Measurements from ENCODE around the gene CGB2.
"Not testable (repeated sequence)": the region's sequence is repeated elsewhere in the genome, so short reads cannot be mapped to it uniquely, and the experiment has no call there.

The CGB2 gene

DNA sequence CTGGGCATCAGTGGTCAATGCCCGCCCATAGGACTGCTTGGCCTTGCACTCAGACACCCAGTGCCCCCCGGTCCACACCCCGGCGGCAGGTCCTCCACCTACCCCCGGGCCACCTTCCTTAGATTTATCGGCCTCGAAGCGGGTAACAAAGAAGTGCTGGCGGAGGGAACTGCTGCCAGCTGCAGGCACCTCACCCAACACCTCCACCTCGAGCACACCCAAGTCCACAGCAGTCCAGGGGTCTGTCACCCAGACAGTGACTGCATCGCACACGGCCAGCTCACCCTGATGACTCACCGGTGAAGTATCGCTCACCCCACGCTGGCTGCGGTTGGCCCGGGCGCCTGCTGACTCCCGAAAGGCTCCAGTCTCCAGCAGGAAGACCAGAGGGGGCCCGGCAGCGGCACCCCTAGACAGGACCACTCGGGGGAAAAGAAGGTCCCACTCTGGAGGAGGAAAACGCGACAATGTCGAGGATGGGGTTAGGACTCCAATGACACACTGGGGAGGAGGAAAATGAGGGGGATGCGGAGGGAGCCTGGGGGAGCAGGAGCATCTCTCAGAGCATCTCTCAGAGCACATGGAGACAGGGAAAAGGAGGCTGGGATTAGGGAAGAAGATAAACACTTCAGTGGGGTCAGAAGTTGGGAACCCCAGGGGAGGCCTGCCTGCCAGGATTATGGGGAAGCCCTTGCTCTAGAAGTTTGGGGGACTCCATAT lies 7.0 kb downstream of the CGB2 start:
- DNase-seq: not testable (repeated sequence)

DNA sequence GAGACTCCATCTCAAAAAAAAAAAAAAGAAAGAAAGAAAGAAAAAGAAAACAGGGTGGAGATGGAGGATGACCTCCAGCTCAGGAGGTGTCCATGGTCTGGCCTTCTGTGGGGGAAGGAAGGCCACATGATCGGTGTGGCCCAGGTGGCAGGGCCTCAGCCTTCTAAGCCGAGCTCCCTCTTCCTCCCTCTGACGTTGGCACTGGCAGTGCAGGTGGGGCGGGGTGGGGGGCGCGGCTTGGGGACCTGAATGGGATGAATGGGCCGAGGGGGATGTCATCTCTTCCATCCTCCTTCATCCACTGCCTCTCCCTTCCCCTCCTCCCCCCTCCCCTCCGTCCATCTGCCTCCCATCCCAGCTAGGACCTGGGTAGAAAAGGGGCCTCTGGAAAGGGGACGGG lies 8.0 kb downstream of the CGB2 start:
- not testable (repeated sequence) for DNase-seq

GRCh38 chr19:49042177-49042576 lies 10.5 kb downstream of the CGB2 start:
- no peak for DNase-seq

DNA sequence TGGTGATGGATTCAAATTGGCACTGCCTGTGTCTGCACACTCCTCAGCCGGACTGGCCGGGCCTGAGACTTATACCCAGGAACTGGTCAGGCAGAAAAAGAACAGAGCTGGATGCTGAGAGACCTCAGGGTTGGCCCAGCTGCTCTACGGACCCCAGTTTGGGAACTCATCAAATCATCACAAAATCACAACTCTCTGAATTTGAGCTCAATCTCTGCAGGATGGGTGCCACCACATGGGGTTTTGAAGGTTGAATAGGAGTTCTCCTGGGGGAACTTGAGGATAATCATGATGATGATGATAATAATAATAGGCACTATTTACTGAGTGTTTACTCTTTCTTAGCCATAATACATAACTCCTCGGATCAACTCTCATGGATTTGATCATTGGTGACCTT lies 11.0 kb downstream of the CGB2 start:
- not testable (repeated sequence) for DNase-seq

DNA sequence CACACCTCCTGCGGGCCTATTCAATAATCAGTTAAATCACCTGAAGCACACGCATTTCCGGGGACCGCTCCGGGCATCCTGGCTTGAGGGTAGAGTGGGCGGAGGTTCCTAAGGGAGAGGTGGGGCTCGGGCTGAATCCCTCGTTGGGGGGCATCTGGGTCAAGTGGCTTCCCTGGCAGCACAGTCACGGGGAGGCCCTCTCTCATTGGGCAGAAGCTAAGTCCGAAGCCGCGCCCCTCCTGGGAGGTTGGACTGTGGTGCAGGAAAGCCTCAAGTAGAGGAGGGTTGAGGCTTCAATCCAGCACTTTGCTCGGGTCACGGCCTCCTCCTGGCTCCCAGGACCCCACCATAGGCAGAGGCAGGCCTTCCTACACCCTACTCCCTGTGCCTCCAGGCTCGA lies 11.9 kb downstream of the CGB2 start, which contains the start of gene CGB5:
TSS of gene CGB5 (plus strand) at position 301 of the 400 bp plus-strand sequence. CDS start 362 bp downstream, outside the sequence.
- DNase-seq: not testable (repeated sequence)

DNA sequence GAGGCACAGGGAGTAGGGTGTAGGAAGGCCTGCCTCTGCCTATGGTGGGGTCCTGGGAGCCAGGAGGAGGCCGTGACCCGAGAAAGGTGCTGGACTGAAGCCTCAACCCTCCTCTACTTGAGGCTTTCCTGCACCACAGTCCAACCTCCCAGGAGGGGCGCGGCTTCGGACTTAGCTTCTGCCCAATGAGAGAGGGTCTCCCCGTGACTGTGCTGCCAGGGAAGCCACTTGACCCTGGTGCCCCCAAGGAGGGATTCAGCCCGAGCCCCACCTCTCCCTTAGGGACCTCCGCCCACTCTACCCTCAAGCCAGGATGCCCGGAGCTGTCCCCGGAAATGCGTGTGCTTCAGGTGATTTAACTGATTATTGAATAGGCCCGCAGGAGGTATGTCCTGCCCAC lies 17.3 kb downstream of the CGB2 start, which contains the start of gene CGB8:
TSS of gene CGB8 (minus strand) at position 101 of the 400 bp plus-strand sequence. CDS start 372 bp downstream, outside the sequence.
- not testable (repeated sequence) for DNase-seq

GRCh38 chr19:49049834-49050233 lies 18.1 kb downstream of the CGB2 start:
- not testable (repeated sequence) for DNase-seq

- not testable (repeated sequence) for DNase-seq
These were observed 18.8 kb downstream of the CGB2 start for GRCh38 chr19:49050376-49051033.

DNA sequence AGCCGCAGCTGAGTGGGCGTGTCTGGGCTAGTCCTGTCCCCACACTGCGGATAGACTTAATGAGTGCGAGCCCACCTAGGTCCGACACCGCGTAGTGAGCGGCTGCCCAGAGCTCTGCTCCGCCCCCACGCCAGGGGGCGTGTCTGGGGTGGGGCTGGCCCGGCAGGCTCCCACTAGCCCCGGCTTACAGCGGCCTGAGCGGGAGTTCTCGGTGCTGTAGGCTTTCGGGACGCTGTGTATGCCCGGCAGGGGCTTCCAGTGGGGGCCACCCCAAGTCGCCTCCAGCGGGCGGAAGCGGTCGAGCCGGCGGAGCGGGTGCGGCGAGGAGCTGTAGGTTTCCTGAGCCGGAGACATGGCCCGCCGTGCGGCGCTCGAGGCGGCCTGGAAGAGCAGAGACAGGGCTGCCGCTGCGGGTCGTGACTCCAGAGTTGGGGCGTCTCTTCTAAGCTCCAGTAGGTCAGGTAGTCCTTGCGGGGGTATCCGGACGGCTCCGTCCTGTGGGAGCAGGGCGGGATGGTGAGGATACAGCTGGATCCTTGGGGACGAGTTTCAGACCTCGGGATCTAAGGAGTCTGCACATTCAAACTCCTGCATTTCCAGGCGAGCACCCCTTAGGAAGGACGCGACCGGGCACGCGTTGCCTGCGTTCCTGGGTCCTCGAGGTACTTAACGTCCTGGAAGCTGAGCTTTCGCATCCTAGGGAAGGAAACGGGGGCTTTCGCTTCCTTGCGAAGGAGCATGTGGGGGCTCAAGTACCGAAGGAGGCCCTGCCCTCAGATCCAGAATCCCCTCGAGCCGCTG lies 24.6 kb downstream of the CGB2 start:
- DNase-seq: peak; percentile 36

GRCh38 chr19:49056902-49057596 lies 25.4 kb downstream of the CGB2 start:
- DNase-seq: not testable (repeated sequence)

DNA sequence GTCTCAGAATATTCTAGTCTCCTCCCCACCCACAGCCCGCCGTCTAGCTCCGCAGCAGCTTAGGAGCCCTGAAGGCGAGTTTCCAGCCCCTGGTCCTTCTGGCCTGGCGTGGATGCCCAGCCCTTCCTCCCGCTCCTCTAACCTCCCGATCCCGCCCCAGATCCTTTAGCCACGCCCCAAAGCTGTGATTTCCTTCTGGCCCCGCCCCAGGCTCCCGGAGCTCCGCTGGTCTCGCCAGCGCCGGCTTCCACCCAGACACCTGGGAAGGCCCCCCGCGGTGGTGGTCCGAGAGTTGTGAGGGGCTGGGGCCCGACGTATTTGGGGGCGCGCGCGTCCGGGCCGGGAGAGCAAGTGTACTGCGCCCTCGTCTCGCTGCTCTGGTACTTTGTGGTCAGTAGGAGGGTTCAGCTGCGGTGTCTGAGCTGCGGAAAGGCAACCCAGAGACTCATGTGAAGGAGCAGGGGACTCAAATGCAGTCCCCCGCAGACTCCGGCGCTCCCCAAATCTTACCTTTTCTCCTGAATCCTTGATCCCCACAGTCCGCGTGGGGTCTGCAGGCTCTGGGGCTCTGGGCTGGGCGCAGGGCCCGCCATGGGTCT lies 26.0 kb downstream of the CGB2 start, which contains the start of gene CGB7:
TSS of gene CGB7 (minus strand) at position 114 of the 599 bp plus-strand sequence. CDS start 2,374 bp downstream, outside the sequence.
- no peak for DNase-seq

DNA sequence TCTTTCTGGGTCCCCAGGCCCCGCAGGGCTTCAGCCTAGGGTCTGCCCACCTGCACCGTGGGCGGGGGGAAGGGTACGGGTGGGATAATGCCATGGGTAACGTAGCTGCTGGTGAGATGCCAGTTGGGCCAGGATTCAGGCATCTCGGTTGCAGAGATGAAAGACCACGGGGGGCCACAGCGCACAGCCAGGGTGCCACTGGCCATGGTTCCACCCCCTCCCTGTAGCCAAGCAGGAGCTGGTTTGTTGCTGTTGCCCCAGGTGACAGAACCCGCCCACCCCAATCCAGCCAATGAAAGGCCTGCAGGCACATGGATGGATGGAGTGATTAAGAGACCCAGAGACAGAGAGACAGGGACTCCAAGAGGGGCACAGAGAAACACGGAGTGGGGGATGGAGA lies 26.9 kb downstream of the CGB2 start:
- DNase-seq: no peak

DNA sequence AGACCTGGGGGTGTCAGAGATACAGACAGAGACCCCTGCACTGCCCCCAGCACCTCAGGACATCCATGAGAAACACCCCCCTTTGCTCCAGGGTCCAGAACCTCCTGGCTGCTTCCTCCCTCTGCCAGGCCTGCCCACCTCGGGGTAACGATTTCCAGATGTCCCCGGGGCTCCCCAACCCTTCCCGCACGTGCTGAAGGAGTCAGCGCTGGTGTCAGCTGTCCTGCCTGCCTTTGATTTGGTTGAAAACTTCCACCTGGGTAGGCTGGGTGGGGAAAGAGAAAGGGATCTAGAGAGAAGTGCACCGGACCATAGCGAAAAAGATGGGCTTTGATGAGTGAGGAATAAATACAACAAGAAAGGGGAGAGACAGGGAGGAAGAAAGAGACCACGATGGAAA lies 27.4 kb downstream of the CGB2 start:
- DNase-seq: no peak

GRCh38 chr19:49061000-49061399 lies 29.3 kb downstream of the CGB2 start:
- no peak for DNase-seq

DNA sequence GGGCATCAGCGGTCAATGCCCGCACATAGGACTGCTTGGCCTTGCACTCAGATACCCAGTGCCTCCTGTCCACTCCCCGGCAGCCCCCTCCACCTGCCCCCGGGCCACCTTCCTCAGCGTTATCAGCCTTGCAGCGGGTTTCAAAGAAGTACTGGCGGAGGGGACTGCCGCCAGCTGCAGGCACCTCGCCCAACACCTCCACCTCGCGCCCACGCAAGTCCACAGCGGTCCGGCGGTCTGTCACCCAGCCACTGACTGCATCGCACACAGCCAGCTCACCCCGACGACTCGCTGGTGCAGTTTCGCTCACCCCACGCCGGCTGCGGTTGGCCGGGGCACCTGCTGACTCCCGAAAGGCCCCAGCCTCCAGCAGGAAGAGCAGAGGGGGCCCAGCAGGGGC lies 29.8 kb downstream of the CGB2 start:
- DNase-seq: no peak

DNA sequence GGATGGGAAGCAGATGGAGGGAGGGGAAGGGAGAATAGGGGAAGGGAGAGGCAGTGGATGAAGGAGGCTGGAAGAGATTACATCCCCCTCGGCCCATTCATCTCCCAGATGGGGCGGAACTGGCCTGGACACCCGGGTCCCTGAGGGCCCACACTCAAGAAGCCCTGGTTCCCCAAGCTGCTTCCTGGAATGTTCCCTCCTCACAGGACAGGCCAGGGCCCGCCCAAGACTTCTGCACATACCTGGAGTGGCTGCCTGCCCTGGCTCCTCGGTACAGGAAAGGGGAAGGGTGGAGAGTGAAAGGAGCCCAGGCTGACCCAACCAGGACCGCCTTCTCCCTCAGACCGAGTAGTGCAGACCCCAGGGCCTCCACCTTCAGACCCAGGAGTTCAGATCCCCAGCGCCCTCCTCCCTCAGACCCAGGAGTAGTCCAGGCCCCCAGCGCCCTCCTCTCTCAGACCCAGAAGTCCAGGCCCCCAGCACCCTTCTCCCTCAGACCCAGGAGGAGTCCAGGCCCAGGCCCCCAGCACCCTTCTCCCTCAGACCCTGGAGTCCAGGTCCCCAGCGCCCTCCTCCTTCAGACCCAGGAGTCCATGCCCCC lies 32.4 kb downstream of the CGB2 start:
- DNase-seq: no peak

DNA sequence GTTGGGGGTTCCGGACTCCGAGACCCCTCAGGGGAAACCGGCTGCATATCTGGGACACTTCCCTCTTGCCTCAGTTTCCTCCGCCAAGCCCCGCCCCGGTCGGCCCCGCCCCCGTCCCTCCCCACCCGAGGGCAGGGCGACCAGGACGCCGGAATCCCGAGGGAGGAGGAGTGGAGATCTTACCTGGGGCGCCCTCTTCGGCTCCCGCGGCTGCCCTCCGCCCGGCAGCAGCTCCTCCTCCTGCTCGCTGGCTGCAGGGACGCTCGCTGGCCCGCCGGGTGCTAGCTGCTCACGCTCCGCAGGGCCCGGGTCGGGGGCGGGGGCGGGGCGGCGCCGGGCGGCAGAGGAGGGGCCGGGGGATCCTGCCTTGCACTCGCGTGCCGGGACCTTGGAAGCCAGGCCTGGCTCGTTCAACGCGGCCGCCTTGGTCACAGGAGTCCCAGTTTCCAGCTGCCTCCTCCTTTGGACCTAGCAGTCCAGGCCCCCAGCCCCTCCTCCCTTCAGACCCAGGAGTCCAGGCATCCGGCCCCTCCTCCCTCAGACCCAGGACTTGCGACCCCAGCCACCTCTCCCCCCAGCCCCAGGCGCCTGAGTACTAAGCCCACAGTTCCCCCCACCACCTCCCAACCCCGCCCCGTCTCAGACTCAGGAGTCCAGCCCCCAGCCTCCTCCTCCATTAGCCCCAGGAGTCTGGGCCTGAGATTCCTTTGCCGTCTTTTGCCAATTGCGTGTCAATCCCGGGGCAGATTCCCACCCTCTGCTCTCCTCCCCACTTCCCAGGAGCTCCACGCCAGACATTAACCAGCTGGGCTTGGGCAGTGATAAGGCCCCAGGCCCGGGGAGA lies 33.3 kb downstream of the CGB2 start, which contains the start of gene NTF4:
TSS of gene NTF4 (minus strand) at position 51 of the 844 bp plus-strand sequence. CDS start 2,821 bp downstream, outside the sequence.
- DNase-seq: no peak

- DNase-seq: no peak
These were observed 34.3 kb downstream of the CGB2 start for GRCh38 chr19:49065905-49066512.

- DNase-seq: no peak
These were observed 35.9 kb downstream of the CGB2 start for GRCh38 chr19:49067554-49067953.

GRCh38 chr19:49069026-49069425 lies 37.3 kb downstream of the CGB2 start:
- DNase-seq: no peak

Data from activated gamma-delta T cell (primary cell).